ENCODE measurements around the gene DNAJB14.
A peak's percentile ranks its signal among the peaks of the same experiment; 100 is the strongest.

Gene DNAJB14

DNA sequence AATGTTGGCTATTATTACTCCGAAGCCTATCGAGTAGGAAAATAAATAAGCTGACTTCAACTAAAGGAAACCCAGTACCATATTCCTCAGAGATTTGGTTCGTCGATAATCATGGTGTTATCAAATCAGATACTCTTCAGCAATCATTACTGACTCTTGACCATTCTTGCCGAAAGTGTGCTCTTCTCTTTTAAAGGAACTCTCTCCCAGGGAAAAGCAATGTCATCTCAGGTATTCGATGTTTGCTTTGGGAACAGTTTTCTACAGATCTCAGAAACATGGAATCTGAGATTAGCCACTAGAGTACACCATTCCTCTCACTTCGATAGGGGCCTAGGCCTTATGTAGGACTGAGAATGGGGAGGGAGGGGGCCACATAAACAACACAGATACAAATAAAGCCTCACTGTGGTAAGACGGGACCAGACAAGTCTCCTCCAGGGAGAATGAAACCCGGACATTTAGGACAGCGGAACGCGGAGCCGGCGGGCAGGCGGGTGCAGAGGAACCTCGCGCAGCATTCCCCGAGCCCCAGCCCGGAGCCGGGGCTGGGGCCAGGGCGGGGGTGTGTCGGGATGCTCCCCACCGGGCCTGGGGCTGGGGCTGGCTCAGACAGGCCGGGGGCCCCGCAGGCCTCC lies 581 bp downstream of the DNAJB14 start:
- no peak for DNase-seq (ENCODE audit: low spot score)

GRCh38 chr4:99943904-99944437 lies 2.4 kb downstream of the DNAJB14 start:
- peak; percentile 17 for DNase-seq (ENCODE audit: low spot score)

- no peak for DNase-seq (ENCODE audit: low spot score)
These were observed 8.1 kb downstream of the DNAJB14 start for GRCh38 chr4:99938243-99938753.

DNA sequence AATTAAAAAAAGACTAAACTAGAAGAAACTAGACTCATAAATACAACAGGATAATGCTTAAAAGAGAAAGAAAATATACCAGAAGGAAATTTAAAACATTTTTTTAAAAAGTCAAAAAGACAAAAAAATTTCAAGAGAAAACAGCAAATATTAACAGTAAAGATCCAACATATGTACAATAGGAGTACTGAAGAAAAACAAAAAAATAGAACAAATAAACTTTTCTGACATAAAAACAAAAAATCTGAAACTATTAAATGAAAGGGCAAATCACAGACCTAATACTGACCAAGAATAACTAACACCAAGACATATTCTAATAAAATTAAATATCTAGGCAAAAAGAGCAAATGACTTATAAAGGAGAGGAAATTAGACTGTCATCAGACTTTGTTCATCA lies 11.5 kb downstream of the DNAJB14 start:
- DNase-seq (ENCODE audit: low spot score) = no peak

- DNase-seq (ENCODE audit: low spot score) = no peak
These were observed 18.9 kb downstream of the DNAJB14 start for GRCh38 chr4:99927566-99927965.

DNA sequence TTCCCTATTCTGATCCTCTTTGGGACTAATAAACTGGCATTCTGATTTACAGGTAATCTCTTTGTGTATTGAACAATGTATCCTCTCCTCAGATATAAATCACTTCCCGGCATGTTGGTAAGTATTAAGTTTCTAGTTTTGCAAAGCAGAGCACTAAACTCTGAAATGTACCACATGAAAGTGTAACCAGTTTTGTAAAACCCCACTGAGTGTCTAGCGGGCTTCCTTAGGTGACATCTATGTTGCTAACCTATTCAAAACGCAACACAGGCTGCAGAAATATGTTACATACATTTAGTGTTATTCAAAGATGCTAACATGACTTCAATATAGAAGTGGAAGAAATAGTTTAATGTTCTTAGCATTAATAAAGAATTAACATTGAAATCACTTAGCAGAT lies 25.2 kb downstream of the DNAJB14 start:
- DNase-seq (ENCODE audit: low spot score) = no peak

GRCh38 chr4:99918656-99919055 lies 27.8 kb downstream of the DNAJB14 start:
- DNase-seq (ENCODE audit: low spot score) = no peak

DNA sequence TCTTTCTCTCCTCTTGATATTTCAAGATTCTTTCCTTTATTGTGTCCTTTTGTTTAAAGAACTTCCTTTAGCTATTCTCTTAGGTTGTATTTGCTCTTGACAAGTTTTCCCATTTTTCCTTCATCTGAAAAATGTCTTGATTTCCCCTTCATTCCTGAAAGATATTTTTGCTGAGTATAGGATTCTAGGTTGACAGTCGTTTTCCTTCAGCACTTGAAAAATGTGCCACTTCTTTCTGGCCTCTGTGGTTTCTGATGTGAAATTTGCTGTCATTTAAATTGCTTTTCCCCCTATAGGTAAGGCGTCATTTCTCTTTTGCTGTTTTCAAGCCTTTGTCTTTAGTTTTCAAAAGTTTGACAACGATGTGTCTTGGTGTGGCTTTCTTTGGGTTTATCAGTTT lies 28.8 kb downstream of the DNAJB14 start:
- no peak for DNase-seq (ENCODE audit: low spot score)

- DNase-seq (ENCODE audit: low spot score) = no peak
These were observed 31.0 kb downstream of the DNAJB14 start for GRCh38 chr4:99915449-99915848.

DNA sequence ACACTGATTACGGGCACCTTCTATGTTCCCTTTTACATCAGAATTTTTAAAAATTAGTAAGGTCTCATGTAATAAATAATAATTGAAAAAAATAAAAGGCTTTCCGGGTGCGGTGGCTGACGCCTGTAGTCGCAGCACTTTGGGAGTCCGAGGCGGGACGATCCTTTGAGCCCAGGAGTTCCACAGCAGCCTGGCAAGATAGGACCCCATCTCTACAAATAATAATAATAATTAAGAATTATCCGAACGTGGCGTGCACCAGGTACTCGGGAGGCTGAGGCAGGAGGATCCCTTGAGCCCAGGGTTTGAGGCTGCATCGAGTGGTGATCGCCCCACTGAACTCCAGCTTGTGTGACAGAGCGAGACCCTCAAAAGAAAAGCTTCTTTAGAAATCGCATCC lies 51.4 kb downstream of the DNAJB14 start:
- DNase-seq (ENCODE audit: low spot score) = no peak

- DNase-seq (ENCODE audit: low spot score) = peak; percentile 93
These were observed 52.0 kb downstream of the DNAJB14 start, which contains the start of gene LAMTOR3 for GRCh38 chr4:99894161-99894997. Gene LAMTOR3, minus strand, starts transcription at chr4:99894427. Its CDS starts 464 bp downstream, at chr4:99893963.

DNA sequence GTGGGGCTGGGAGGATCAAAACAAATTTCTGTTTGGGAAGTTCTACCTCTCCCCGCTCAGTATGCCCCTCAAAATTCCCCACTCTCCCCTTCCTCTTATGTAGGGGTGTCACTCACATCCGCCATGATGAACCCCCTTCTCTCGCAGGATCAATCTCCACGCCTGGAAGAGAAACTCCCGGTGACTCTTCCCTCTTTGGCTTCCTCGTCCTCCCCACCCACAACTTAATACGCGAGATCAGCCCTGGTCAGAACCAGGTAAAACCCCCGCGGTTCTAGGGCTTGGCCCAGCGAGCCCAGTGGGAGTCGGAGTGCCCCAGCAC lies 52.6 kb downstream of the DNAJB14 start:
- no peak for DNase-seq (ENCODE audit: low spot score)

DNA sequence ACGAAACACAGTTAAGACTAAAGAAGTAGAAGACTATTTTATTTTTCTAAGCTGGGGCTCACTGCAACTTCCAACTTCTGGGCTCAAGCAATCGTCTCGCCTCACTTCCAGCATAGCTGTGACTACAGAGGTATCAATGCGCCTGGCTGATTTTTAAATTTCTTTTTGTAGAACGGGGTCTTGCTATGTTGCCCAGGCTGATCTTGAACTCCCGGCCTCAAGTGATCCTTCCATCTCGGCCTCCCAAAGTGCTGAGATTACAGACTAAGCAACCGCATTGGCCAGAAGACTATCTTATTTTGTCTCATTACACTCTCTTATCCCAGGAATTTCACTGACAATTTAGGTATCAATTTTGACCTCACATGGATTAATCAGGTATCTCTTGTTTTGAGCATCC lies 53.4 kb downstream of the DNAJB14 start:
- DNase-seq (ENCODE audit: low spot score) = no peak

DNA sequence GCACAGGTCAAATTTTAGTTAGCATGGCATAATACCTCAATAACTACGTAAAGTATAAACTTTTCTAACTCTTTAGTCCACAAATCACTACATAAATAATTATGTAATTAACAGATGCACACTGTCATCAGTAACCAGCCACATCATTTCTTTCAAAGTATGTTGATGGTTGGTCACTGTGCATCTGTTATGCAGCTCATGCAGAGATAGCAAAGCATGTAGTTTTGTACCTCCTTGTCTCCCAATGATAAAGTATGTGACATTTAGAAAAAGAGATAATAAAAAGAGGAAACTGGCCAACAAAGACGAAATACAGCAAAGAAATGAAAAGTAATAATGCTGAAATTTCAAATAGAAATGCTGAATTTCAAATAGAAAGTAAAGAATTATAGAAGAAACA lies 55.1 kb downstream of the DNAJB14 start:
- no peak for DNase-seq (ENCODE audit: low spot score)

DNA sequence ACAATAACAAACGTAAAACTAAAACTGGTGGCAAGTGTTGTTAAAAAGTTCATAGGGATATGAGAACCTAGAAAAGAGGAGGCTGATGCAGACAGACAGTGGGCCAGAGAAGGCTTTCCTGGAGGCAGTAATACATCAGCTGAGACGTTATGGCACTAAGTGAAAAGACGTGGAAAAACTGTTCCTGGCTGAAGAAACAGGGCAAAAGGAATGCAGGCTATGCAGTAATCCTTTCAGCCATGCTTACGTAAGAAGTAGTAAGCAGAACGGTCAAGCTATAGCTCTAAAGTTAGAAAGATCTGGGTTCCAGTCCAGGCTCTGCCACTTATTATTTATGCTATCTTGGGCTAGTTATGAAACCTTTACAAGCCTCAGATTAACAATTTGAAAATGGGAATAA lies 58.6 kb downstream of the DNAJB14 start:
- DNase-seq (ENCODE audit: low spot score) = no peak

DNA sequence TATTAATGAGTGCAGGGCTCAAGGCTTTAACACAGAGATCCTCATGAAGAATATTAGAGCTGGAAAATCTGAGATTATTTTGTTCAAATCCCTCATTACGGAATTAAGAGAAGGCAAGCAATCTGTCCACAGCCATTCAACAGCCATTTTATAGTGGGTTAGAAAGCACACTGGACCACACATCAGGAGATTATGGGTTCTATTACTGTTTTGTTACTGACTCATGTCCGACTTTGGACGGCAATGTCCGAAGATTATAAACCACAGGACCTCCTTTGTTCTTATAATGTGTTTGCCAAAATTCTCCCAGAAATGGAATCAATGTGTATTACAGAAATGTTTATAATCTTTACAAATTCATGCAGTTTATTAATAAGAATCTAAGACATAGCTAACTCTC lies 60.3 kb downstream of the DNAJB14 start:
- no peak for DNase-seq (ENCODE audit: low spot score)

GRCh38 chr4:99885687-99886086 lies 60.7 kb downstream of the DNAJB14 start:
- no peak for DNase-seq (ENCODE audit: low spot score)

DNA sequence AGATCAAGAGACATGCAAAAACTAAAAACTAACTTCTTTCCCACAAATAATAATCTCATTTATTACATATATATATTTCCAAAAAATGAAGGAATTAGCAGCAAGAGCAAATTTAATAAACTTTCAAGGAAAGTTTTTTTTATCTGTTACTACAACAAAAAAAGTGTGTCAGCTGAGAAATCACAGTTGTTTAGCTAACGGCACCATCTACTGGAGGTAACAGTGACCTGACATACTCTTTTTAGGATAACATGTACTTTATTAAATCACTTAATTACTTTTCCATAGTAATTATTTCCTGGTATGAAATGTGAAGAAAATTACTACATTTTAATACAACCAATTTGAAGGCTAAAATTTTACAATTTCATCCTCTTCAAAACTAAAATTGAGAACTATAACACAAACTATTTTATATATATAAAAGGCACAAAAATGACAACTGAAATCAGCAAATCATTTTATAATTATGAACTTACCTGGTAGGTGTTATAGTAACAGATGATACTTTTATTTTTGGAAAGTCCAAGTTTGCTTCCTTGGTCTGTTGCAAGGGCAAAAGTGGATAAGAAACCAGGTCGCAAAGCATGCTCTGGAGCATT lies 61.3 kb downstream of the DNAJB14 start:
- DNase-seq (ENCODE audit: low spot score) = peak; percentile 58

DNA sequence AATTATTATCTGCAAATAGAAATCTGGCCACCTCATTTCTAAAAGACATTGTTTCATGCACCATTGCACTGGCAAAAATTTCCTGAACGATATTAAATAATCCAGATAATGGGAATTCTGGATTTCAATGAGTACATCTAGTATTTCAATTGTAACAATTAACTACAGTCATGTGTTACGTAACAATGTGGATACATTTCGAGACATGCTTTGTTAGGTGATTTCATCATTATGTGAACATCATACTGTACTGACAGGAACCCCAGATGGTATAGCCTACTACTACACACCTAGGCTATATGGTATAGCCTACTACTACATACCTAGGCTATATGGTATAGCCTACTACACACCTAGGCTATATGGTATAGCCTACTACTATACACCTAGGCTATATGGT lies 67.0 kb downstream of the DNAJB14 start:
- no peak for DNase-seq (ENCODE audit: low spot score)

DNA sequence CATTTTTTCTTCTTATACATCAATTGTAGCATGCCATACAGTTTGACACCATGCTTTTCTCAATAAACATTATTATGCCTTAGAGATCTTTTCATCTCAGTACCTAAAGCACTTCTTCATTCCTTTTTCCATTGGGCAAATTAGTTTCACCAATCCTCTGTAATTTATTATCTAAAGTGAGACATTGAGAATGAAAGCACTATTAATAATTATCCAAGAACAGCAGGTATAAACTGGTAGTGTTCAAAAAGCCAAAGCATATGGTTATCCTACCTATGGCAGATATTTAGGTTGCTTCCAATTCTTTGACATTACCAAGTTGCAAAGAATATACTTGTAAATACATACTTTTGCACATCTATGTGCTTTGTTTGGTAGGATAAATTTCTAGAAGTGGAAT lies 67.8 kb downstream of the DNAJB14 start:
- no peak for DNase-seq (ENCODE audit: low spot score)

DNA sequence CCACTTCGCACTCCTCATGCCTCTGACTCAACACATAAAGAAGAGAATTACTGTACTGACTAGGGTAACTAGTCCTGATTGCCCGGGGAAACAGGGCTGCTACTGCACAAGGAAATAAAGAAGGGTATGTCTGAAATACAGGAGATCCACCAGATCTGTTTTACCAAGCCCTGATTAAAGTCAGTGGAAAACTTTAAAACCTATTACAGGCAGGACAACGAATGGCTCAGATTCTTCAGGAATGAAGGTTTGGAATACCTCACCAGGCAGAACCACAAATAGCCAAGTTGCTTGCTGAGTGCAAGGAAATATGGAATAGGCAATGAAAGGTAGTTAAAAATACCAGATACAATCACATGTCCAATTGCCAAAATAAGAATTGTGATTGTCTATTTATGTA lies 69.5 kb downstream of the DNAJB14 start:
- no peak for DNase-seq (ENCODE audit: low spot score)

DNA sequence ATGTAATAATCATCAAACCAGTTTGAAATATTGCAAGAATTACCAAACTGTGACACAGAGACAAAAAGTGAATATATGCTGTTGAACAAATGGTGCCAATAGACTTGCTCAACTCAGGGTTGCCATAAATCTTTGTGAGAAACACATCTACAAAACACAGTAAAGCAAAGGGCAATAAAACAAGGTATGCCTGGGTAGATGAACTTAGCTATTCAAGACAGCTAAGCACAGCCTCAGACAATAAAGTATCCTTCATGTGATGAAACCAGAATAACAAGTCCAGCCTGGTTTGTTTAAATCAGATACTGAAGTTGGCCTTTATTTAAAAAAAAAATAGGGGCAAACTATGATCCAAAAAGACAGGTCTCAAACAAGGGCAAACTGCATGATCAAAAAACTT lies 71.3 kb downstream of the DNAJB14 start:
- DNase-seq (ENCODE audit: low spot score) = no peak

- no peak for DNase-seq (ENCODE audit: low spot score)
These were observed 73.8 kb downstream of the DNAJB14 start for GRCh38 chr4:99872570-99872969.
